Measurements from ENCODE around the gene GREB1. TPM values are rescaled to one million over a fixed set of nuclear protein-coding genes. Genes with fewer than 3 reads are reported as not detected.

GREB1 gene
- total and polyA plus RNA-seq, 2 of the 4 experiments (the other 2 are of a cell fraction): 0.05 TPM; not detected in 1

DNA sequence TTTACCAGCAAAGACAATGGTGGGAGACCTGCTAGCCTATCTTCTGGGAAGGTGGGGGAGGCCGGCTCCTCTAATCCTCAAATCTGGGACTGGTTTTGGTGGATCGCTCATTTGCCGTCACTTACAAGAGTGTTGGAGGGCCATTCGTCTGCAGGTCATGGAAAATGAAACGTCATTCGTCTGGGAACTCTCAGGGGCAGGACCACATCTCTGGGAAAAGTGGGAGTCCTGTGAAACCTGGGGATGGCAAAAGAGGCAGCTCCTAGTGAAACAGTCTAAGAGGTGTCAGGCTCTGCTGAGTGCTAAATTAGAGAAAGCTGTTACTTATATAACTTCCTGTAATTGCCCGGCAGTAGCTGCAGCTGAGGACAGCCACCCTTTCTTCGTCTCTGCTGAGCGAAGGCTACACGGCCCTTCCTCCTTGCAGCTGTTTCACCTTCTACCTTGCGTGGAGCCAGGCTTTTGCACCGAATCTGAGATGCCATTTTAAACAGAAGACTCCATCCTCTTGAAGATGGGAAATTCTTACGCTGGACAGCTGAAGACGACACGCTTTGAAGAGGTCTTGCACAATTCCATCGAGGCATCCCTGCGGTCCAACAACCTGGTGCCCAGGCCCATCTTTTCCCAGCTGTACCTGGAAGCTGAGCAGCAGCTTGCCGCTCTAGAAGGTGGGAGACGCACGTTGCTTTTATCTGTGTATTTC, 22.4 kb downstream of the GREB1 start:
- BruUV-seq (replicated peaks): no TSS peak
- no peak overlapping the region for H3K4me3 ChIP-seq (ENCODE audit: insufficient read depth, low read depth, low read length)
- intact Hi-C loops (cut with micrococcal nuclease): no loop called here
- H3K56ac ChIP-seq (ENCODE audit: extremely low read depth, insufficient read depth, low read length): no peak overlapping the region
- H3K4ac ChIP-seq (ENCODE audit: low read depth, low read length): no peak overlapping the region
- TF ChIP-seq ELK1 (IDR thresholded peaks at IDR 0.05; ENCODE audit: borderline replicate concordance, low read depth, low read length) (no peak), MAZ (IDR thresholded peaks at IDR 0.05; ENCODE audit: borderline replicate concordance, low read depth, low read length) (no peak), MXI1 (IDR thresholded peaks at IDR 0.05; ENCODE audit: borderline replicate concordance, low read depth, low read length) (no peak), RAD21 (IDR thresholded peaks at IDR 0.05; ENCODE audit: low read length) (no peak), MAFK (IDR thresholded peaks at IDR 0.05; ENCODE audit: low read depth, low read length) (no peak), NFE2L2 (IDR thresholded peaks at IDR 0.05; ENCODE audit: low read depth, low read length) (no peak), CEBPB (IDR thresholded peaks at IDR 0.05; ENCODE audit: low read depth, low read length) (0 out of 2 replicates have a peak, but pooled peaks have one; percentile 28)
- TF ChIP-seq, protein P1, sequence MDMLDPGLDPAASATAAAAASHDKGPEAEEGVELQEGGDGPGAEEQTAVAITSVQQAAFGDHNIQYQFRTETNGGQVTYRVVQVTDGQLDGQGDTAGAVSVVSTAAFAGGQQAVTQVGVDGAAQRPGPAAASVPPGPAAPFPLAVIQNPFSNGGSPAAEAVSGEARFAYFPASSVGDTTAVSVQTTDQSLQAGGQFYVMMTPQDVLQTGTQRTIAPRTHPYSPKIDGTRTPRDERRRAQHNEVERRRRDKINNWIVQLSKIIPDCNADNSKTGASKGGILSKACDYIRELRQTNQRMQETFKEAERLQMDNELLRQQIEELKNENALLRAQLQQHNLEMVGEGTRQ (IDR thresholded peaks at IDR 0.05; ENCODE audit: low read depth, low read length): no peak
- TF ChIP-seq, protein P2, sequence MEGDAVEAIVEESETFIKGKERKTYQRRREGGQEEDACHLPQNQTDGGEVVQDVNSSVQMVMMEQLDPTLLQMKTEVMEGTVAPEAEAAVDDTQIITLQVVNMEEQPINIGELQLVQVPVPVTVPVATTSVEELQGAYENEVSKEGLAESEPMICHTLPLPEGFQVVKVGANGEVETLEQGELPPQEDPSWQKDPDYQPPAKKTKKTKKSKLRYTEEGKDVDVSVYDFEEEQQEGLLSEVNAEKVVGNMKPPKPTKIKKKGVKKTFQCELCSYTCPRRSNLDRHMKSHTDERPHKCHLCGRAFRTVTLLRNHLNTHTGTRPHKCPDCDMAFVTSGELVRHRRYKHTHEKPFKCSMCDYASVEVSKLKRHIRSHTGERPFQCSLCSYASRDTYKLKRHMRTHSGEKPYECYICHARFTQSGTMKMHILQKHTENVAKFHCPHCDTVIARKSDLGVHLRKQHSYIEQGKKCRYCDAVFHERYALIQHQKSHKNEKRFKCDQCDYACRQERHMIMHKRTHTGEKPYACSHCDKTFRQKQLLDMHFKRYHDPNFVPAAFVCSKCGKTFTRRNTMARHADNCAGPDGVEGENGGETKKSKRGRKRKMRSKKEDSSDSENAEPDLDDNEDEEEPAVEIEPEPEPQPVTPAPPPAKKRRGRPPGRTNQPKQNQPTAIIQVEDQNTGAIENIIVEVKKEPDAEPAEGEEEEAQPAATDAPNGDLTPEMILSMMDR (conservative IDR thresholded peaks at IDR 0.05; ENCODE audit: low read depth, low read length): no peak
- H3K14ac ChIP-seq (replicated peaks; ENCODE audit: low read depth, low read length): no peak overlapping the region
- H3K27ac ChIP-seq (ENCODE audit: insufficient read depth, low read length): no peak overlapping the region
- H3K9me3 ChIP-seq (ENCODE audit: control insufficient read depth, insufficient read depth, low read length): no peaks in the 10 kb centered on the region
- no peak overlapping the region for H4K5ac ChIP-seq (ENCODE audit: low read depth, low read length)
- H3K79me1 ChIP-seq (ENCODE audit: low read depth in 1 of 2, low read length in 2 of 2): no peaks in the 10 kb centered on the region
- in situ Hi-C loops (cut with MboI; ENCODE audit: low sequenced_read_pairs): no loop called here
- H4K8ac ChIP-seq (ENCODE audit: low read depth in 2 of 2, low read length in 2 of 2): no peak overlapping the region
- no peak overlapping the region for H2BK20ac ChIP-seq (ENCODE audit: low read depth, low read length)
- H3K23ac ChIP-seq (ENCODE audit: low read depth, low read length): no peak overlapping the region
- no peak overlapping the region for H2AK5ac ChIP-seq (ENCODE audit: low read depth, low read length)
- H4K20me1 ChIP-seq (ENCODE audit: insufficient read depth, low read length): no peaks in the 10 kb centered on the region
- H3K4me2 ChIP-seq (ENCODE audit: low read depth, low read length): no peak overlapping the region
- no peak overlapping the region for H2AK9ac ChIP-seq (replicated peaks; ENCODE audit: low read depth, low read length, poor library complexity)
- CTCF ChIA-PET: no interaction called here
- dilution Hi-C loops (cut with HindIII; ENCODE audit: low sequenced_read_pairs, unreplicated experiment): no loop called here
- no peak overlapping the region for H2BK120ac ChIP-seq (ENCODE audit: low read depth, low read length)
- no peak overlapping the region for H3K18ac ChIP-seq (ENCODE audit: low read depth, low read length)
- H3K36me3 ChIP-seq (ENCODE audit: control insufficient read depth, insufficient read depth, low read length): no peaks in the 10 kb centered on the region
- H3K9me1 ChIP-seq (ENCODE audit: insufficient read depth, low read length): no peaks in the 10 kb centered on the region
- no peak overlapping the region for H2AFZ ChIP-seq (replicated peaks; ENCODE audit: low read length, poor library complexity)
- H3K27me3 ChIP-seq (ENCODE audit: control insufficient read depth, insufficient read depth, low read length): peaks cover 48% of the 10 kb centered on the region
- ATAC-seq (ENCODE audit: low read depth): no peak
- H2BK15ac ChIP-seq (ENCODE audit: low read depth, low read length): no peak overlapping the region
- no peak overlapping the region for H3K9ac ChIP-seq (ENCODE audit: low read depth, low read length)
- POLR2A ChIA-PET (ENCODE audit: unreplicated experiment): no interaction called here
- no peak overlapping the region for H4K91ac ChIP-seq (ENCODE audit: insufficient read depth, low read depth, low read length)
- WGBS, 2 experiments (ENCODE audit: extremely low coverage in 2 of 2, insufficient read length in 1 of 2): 85% methylated on average over 11 of the region's 20 CpGs; no CpG with 5 or more reads in 1 of the 2 experiments
- DNase-seq: no peak
- H2BK5ac ChIP-seq (ENCODE audit: low read depth, low read length, poor library complexity, severe bottlenecking): no peak overlapping the region
- no peaks in the 10 kb centered on the region for H3K4me1 ChIP-seq (ENCODE audit: control insufficient read depth, insufficient read depth, low read length)

All from IMR-90 (cell line).